GM13976 (cell line): ENCODE data around the gene RPS6KA2.

ENCODE experiments used
- DNase-seq: peaks from one replicate; pipeline ENCODE4 v3.0.0; 2012; ENCODE audit warnings: low spot score
- in situ Hi-C: fragments of 300-500 bp; cut with MboI; formaldehyde crosslinking; loops from one replicate; pipeline ENCODE4 v1.12.0; 2022; ENCODE audit warnings: low sequenced_read_pairs, mixed read lengths, inconsistent platforms; ENCODE audit not compliant: unreplicated experiment
- TF ChIP-seq, protein P1 (sequence below): IDR thresholded peaks from 2 replicates; pipeline ENCODE4 v1.5.1; 2012; ENCODE audit warnings: borderline replicate concordance, mild to moderate bottlenecking; ENCODE audit not compliant: insufficient read depth; ENCODE audit errors: extremely low read depth, missing control alignments, control extremely low read depth

RPS6KA2 gene

GRCh38 chr6:166470863-166471410 is 156.1 kb downstream of the RPS6KA2 start:
- in situ Hi-C loops = no loop called here
- TF ChIP-seq, protein P1, sequence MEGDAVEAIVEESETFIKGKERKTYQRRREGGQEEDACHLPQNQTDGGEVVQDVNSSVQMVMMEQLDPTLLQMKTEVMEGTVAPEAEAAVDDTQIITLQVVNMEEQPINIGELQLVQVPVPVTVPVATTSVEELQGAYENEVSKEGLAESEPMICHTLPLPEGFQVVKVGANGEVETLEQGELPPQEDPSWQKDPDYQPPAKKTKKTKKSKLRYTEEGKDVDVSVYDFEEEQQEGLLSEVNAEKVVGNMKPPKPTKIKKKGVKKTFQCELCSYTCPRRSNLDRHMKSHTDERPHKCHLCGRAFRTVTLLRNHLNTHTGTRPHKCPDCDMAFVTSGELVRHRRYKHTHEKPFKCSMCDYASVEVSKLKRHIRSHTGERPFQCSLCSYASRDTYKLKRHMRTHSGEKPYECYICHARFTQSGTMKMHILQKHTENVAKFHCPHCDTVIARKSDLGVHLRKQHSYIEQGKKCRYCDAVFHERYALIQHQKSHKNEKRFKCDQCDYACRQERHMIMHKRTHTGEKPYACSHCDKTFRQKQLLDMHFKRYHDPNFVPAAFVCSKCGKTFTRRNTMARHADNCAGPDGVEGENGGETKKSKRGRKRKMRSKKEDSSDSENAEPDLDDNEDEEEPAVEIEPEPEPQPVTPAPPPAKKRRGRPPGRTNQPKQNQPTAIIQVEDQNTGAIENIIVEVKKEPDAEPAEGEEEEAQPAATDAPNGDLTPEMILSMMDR = no peak
- DNase-seq = no peak

DNA sequence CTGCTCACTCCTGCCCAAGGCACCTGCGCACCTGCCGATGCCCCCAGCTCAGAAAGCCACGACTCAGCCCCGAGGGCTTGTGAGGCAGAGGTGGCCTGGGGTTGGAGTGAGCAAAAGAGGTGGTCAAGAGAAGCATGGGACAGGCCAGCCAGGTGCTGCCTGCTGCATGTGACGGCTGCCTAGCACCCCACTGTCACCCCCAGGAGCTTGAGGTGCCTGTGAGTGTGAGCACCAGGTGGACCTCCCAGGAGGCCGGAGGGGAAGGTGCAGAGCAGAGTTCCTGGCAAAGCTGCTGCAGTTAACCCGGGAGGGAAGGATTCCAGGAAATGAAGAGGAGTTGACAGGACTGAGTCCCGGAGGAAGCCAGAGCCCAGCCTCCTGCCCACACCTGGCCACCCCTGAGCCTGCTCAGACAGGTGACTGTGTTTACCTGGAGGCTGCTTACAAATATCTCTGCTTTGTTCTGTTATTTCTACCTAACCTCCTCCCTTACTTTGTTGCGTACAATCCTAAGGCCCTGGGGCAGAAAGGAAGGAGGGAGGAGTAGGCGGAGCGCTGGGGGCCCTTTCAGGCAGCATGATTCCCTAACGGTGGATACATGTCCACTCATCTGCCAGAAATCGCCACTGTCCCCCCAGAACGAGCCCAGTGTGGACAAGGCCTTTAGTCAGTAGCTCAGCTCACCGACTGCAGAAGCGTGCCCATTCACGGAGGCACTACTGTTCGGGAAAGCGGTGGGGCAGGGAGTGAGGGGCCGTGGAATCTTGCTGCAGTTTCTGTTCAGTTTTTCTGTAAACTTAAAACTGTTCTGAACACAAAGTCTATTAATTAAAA is 156.8 kb downstream of the RPS6KA2 start:
- no peak for DNase-seq
- TF ChIP-seq, protein P1 = no peak
- in situ Hi-C loops = no loop called here

DNA sequence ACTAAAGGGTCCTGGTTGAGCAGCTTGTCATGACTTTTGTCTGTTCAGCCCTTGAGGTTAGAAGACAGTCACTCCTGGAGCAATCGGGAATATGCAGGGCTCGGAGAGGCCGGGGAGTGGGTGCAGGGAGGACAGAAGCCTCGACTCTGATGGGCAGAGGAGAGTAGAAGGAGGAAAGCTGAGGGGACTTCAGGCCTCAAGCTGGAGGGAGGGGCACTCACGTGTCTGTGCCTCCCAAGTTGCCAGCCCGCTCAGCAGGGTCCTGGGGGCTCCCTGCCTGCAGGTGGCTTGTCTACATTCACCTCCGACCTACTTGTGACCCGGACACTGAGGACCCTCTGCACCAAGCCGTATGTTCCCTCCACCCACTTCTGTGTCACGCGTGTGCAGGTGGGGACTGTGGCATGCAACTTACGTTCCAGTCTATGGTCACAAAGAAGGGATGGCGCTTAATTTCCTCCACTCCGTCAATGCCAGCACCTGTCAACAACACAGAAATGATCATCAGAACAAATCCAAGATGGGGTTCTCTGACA is 157.6 kb downstream of the RPS6KA2 start:
- in situ Hi-C loops = no loop called here
- DNase-seq = no peak
- TF ChIP-seq, protein P1 = no peak

DNA sequence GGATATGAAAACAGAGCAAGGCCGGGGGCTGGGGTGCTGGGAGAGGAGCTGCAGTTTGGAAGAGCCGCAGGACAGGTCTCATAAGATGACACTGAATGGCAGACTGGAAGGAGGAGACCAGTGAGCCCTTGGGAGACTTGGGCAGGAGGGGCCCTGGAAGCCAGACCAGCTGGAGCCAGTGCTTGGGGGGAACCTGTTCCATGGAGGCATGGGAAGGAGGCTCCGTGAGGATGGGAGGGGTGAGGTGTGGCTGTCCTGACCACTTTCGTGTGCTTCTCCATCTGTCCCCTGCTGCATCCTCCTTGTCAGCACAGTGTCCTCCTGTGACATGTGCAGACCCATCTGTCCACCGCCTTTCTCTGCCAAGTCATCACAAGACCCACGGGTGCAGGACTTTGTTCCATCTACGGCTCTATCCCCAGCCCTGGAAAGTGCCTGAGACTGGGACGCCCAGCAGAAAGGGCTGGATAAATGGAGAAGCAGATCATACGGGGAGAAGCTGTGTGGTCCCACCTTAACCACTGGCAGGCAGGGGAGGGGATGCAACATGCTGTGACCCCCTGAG is 159.5 kb downstream of the RPS6KA2 start:
- in situ Hi-C loops = no loop called here
- TF ChIP-seq, protein P1 = no peak
- DNase-seq = no peak

- TF ChIP-seq, protein P1 = no peak
- no peak for DNase-seq
- in situ Hi-C loops = no loop called here
Observed at GRCh38 chr6:166466178-166467122, 160.6 kb downstream of the RPS6KA2 start.

GRCh38 chr6:166465671-166466087 is 161.4 kb downstream of the RPS6KA2 start:
- TF ChIP-seq, protein P1 = no peak
- DNase-seq = no peak
- in situ Hi-C loops = no loop called here
